WTC11 (cell line): ENCODE data around the gene TCF12. TPM values are rescaled to one million over a fixed set of nuclear protein-coding genes. Genes with fewer than 3 reads are reported as not detected.

Source experiments
- ATAC-seq: fragments of 200-7000 bp; cut with Tn5 transposase; 2 replicates; pipeline ENCODE4 v1.10.0; 2021; ENCODE audit warnings: mild to moderate bottlenecking, moderate library complexity
- CTCF ChIA-PET: fragments of 300-600 bp; sonication (Branson Sonifier 250); formaldehyde crosslinking; loops from one replicate; lab custom pipeline; 2021; ENCODE audit warnings: antibody characterized with exemption; lab: Charles Lee
- POLR2A ChIA-PET: fragments of 350-600 bp; sonication (Branson Sonifier 250); formaldehyde crosslinking; loops from one replicate; lab custom pipeline; 2021; ENCODE audit warnings: antibody characterized with exemption; lab: Charles Lee
- DNase-seq: peaks from one replicate; pipeline ENCODE4 v3.0.0; 2021; ENCODE audit warnings: low spot score
- H3K27ac Mint-ChIP-seq: 2 replicates; pipeline ENCODE4 v1.8.0; 2021; ENCODE audit warnings: mixed read lengths
- H3K27me3 Mint-ChIP-seq: 2 replicates; pipeline ENCODE4 v1.8.0; 2021; ENCODE audit warnings: low read depth, mild to moderate bottlenecking, moderate library complexity, mixed read lengths
- H3K36me3 Mint-ChIP-seq: 2 replicates; pipeline ENCODE4 v1.8.0; 2021; ENCODE audit warnings: mixed read lengths
- H3K4me1 Mint-ChIP-seq: 2 replicates; pipeline ENCODE4 v1.8.0; 2022; ENCODE audit warnings: mixed read lengths
- H3K4me3 Mint-ChIP-seq: 2 replicates; pipeline ENCODE4 v1.8.0; 2021; ENCODE audit warnings: mild to moderate bottlenecking, moderate library complexity, mixed read lengths
- H3K9me3 Mint-ChIP-seq: 2 replicates; pipeline ENCODE4 v1.8.0; 2021; ENCODE audit warnings: mixed read lengths
- ATF1 ChIP-seq: sonication (generic); formaldehyde crosslinking; IDR thresholded peaks from 2 replicates; pipeline ENCODE4 v1.8.1; 2023; ENCODE audit warnings: mild to moderate bottlenecking, moderate library complexity, missing genetic modification reagents
- ATF3 ChIP-seq: sonication (generic); formaldehyde crosslinking; conservative IDR thresholded peaks from 2 replicates; pipeline ENCODE4 v1.8.1; 2022; ENCODE audit warnings: mild to moderate bottlenecking, missing genetic modification reagents
- EMX1 ChIP-seq: fragments of 250-450 bp; sonication (Bioruptor Pico); IDR thresholded peaks from 2 replicates; pipeline ENCODE4 v1.8.0; 2021; ENCODE audit warnings: mild to moderate bottlenecking
- GRHL2 ChIP-seq: fragments of 250-450 bp; sonication (Bioruptor Pico); IDR thresholded peaks from 2 replicates; pipeline ENCODE4 v1.8.0; 2022; ENCODE audit warnings: mild to moderate bottlenecking, moderate library complexity; ENCODE audit not compliant: insufficient replicate concordance, severe bottlenecking
- GTF2I ChIP-seq: fragments of 250-450 bp; sonication (Bioruptor Pico); conservative IDR thresholded peaks from 2 replicates; pipeline ENCODE4 v1.4.0; 2021; ENCODE audit warnings: mild to moderate bottlenecking
- HMGA2 ChIP-seq: fragments of 250-450 bp; sonication (Bioruptor Pico); IDR thresholded peaks from 2 replicates; pipeline ENCODE4 v1.4.0; 2021; ENCODE audit warnings: mild to moderate bottlenecking, moderate library complexity
- IRF1 ChIP-seq: sonication (generic); formaldehyde crosslinking; IDR thresholded peaks from 2 replicates; pipeline ENCODE4 v1.8.0; 2023; ENCODE audit warnings: missing genetic modification reagents
- NFE2L1 ChIP-seq: sonication (generic); formaldehyde crosslinking; IDR thresholded peaks from 2 replicates; pipeline ENCODE4 v1.8.1; 2023; ENCODE audit warnings: missing genetic modification reagents
- NR1H2 ChIP-seq: sonication (generic); formaldehyde crosslinking; IDR thresholded peaks from 2 replicates; pipeline ENCODE4 v1.9.0; 2021; ENCODE audit warnings: mild to moderate bottlenecking, moderate library complexity, missing genetic modification reagents
- OVOL2 ChIP-seq: fragments of 250-450 bp; sonication (Bioruptor Pico); IDR thresholded peaks from 2 replicates; pipeline ENCODE4 v1.9.0; 2021; ENCODE audit warnings: mild to moderate bottlenecking, borderline replicate concordance
- PRRX2 ChIP-seq: fragments of 250-450 bp; sonication (Bioruptor Pico); IDR thresholded peaks from 2 replicates; pipeline ENCODE4 v1.8.0; 2021; ENCODE audit warnings: mild to moderate bottlenecking
- ZNF138 ChIP-seq: sonication (generic); formaldehyde crosslinking; conservative IDR thresholded peaks from 2 replicates; pipeline ENCODE4 v1.8.1; 2022; ENCODE audit warnings: mild to moderate bottlenecking, moderate library complexity, missing genetic modification reagents
- ZNF219 ChIP-seq: sonication (generic); formaldehyde crosslinking; IDR thresholded peaks from 2 replicates; pipeline ENCODE4 v1.8.0; 2023; ENCODE audit warnings: missing genetic modification reagents, mild to moderate bottlenecking, borderline replicate concordance
- ZNF317 ChIP-seq: sonication (generic); formaldehyde crosslinking; IDR thresholded peaks from 2 replicates; pipeline ENCODE4 v1.8.1; 2023; ENCODE audit warnings: low read depth, mild to moderate bottlenecking, moderate library complexity, missing genetic modification reagents, borderline replicate concordance
- ZNF396 ChIP-seq: fragments of 250-450 bp; sonication (Bioruptor Pico); IDR thresholded peaks from 2 replicates; pipeline ENCODE4 v1.8.0; 2021; ENCODE audit warnings: mild to moderate bottlenecking, moderate library complexity, borderline replicate concordance
- total RNA-seq: library from RNA; stranded (reverse); gene quantifications from 3 replicates; pipeline ENCODE4 v1.2.3, GENCODE V29; 2021
- TF ChIP-seq, protein P1 (sequence below): sonication (generic); formaldehyde crosslinking; IDR thresholded peaks from 2 replicates; pipeline ENCODE4 v1.8.0; 2023; ENCODE audit warnings: mild to moderate bottlenecking, missing genetic modification reagents
- TF ChIP-seq, protein P2 (sequence below): sonication (generic); formaldehyde crosslinking; IDR thresholded peaks from 2 replicates; pipeline ENCODE4 v1.8.0; 2022; ENCODE audit warnings: mild to moderate bottlenecking, missing genetic modification reagents

TCF12 gene
- total RNA-seq, 1 experiment from 2014 or later = 73.2 TPM

DNA sequence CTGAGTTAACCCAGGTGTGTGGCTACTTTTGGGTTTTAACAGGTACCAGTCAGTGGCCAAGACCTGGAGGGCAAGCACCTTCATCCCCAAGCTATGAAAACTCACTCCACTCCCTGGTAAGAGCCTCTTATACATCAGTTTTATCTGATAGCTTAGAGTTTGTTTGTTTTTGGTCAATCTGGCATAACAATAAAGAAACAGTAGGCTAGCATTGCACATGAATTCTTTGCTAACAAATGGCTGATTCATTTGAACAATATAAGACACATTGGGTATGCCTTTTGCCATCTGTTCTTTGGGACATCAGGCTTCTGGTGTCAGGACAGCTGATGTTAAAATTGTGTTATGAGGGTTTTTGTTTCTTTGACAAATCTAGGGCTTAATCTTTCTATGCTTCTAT, 332.9 kb downstream of the TCF12 start:
- Mint-ChIP-seq H3K27me3 (no peaks in the 10 kb centered on the region), H3K4me3 (no peak overlapping the region), H3K9me3 (peaks cover 7% of the 10 kb centered on the region), H3K4me1 (peaks cover 44% of the 10 kb centered on the region), H3K36me3 (peaks cover 29% of the 10 kb centered on the region), H3K27ac (peak overlapping the region; percentile 84)
- TF ChIP-seq, protein P1, sequence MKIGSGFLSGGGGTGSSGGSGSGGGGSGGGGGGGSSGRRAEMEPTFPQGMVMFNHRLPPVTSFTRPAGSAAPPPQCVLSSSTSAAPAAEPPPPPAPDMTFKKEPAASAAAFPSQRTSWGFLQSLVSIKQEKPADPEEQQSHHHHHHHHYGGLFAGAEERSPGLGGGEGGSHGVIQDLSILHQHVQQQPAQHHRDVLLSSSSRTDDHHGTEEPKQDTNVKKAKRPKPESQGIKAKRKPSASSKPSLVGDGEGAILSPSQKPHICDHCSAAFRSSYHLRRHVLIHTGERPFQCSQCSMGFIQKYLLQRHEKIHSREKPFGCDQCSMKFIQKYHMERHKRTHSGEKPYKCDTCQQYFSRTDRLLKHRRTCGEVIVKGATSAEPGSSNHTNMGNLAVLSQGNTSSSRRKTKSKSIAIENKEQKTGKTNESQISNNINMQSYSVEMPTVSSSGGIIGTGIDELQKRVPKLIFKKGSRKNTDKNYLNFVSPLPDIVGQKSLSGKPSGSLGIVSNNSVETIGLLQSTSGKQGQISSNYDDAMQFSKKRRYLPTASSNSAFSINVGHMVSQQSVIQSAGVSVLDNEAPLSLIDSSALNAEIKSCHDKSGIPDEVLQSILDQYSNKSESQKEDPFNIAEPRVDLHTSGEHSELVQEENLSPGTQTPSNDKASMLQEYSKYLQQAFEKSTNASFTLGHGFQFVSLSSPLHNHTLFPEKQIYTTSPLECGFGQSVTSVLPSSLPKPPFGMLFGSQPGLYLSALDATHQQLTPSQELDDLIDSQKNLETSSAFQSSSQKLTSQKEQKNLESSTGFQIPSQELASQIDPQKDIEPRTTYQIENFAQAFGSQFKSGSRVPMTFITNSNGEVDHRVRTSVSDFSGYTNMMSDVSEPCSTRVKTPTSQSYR (CRISPR knock-in tag) = no peak
- TF ChIP-seq ATF3 (CRISPR knock-in tag) (no peak), NR1H2 (no peak), ZNF317 (CRISPR knock-in tag) (no peak), NFE2L1 (no peak)
- ATAC-seq (peak; percentile 69), DNase-seq (no peak)
- CTCF ChIA-PET = interaction anchor here (0.6 to 1.2 kb wide), 3 partner anchors 8 to 60 kb away, joined by 3 to 5 read pairs (median 4); no protein-coding TSS in a partner anchor
- POLR2A ChIA-PET = no interaction called here

GRCh38 chr15:57251941-57252340, 333.5 kb downstream of the TCF12 start:
- Mint-ChIP-seq H3K9me3 (peaks cover 5% of the 10 kb centered on the region), H3K27ac (peak overlapping the region; percentile 95), H3K27me3 (no peaks in the 10 kb centered on the region), H3K4me3 (no peak overlapping the region), H3K36me3 (peaks cover 24% of the 10 kb centered on the region), H3K4me1 (peaks cover 48% of the 10 kb centered on the region)
- no peak for ATAC-seq
- TF ChIP-seq GRHL2 (CRISPR knock-in tag) (no peak), ZNF396 (CRISPR knock-in tag) (no peak), EMX1 (CRISPR knock-in tag) (no peak), ZNF219 (CRISPR knock-in tag) (no peak), PRRX2 (no peak), NFE2L1 (no peak), GTF2I (no peak)
- POLR2A ChIA-PET = no interaction called here
- CTCF ChIA-PET = interaction anchor here (1.2 kb wide), 1 partner anchor 59 kb away, joined by 5 read pairs; no protein-coding TSS in a partner anchor
- no peak for DNase-seq

GRCh38 chr15:57253082-57253481, 334.6 kb downstream of the TCF12 start:
- no peaks in the 10 kb centered on the region for H3K27me3 Mint-ChIP-seq
- peaks cover 19% of the 10 kb centered on the region for H3K36me3 Mint-ChIP-seq
- TF ChIP-seq, protein P2, sequence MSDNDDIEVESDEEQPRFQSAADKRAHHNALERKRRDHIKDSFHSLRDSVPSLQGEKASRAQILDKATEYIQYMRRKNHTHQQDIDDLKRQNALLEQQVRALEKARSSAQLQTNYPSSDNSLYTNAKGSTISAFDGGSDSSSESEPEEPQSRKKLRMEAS (CRISPR knock-in tag) = 0 out of 2 replicates have a peak, but pooled peaks have one; percentile 38
- no peak for TF ChIP-seq ZNF138 (CRISPR knock-in tag)
- TF ChIP-seq OVOL2 (CRISPR knock-in tag) = no peak
- TF ChIP-seq ZNF317 (CRISPR knock-in tag) = no peak
- no peak for TF ChIP-seq HMGA2
- no peak for TF ChIP-seq IRF1 (CRISPR knock-in tag)
- 0 out of 2 replicates have a peak, but pooled peaks have one; percentile 34 for TF ChIP-seq PRRX2
- peak; percentile 92 for TF ChIP-seq ATF3 (CRISPR knock-in tag)
- TF ChIP-seq, protein P1 (CRISPR knock-in tag) = no peak
- TF ChIP-seq ATF1 (CRISPR knock-in tag) = no peak
- TF ChIP-seq, all 79 proteins: peak for 3
- H3K9me3 Mint-ChIP-seq = no peaks in the 10 kb centered on the region
- no peak overlapping the region for H3K4me3 Mint-ChIP-seq
- peaks cover 49% of the 10 kb centered on the region for H3K4me1 Mint-ChIP-seq
- DNase-seq = peak; percentile 42
- peak overlapping the region; percentile 91 for H3K27ac Mint-ChIP-seq
- ATAC-seq = peak; percentile 63
- ChIA-PET POLR2A (no interaction called here), CTCF (interaction anchor here (0.7 kb wide), 1 partner anchor 26 kb away, joined by 5 read pairs; no protein-coding TSS in a partner anchor)
